Right atrium auricular region (tissue), 2 donors: ENCODE results near the gene PTMS. TPM values are rescaled to one million over a fixed set of nuclear protein-coding genes. Genes with fewer than 3 reads are reported as not detected.

ENCODE experiments used
- DNase-seq: peaks from one replicate; pipeline ENCODE4 v3.0.0-alpha.2; 2019; ENCODE audit warnings: low spot score
- H3K27ac ChIP-seq, 2 donors: fragments of 200-600 bp; sonication (generic); 1 replicate in 1 of 2; 2 replicates in 1 of 2; pipeline ENCODE4 v1.5.1; 2016 to 2019
- H3K27me3 ChIP-seq, 2 donors: fragments of 200-600 bp; sonication (generic); one replicate each; pipeline versions ENCODE4 v1.5.1 to v1.6.0; 2017 to 2019
- H3K36me3 ChIP-seq: fragments of 200-600 bp; sonication (generic); one replicate; pipeline ENCODE4 v1.5.1; 2016
- H3K4me1 ChIP-seq, 2 donors: fragments of 200-600 bp; sonication (generic); one replicate each; pipeline versions ENCODE4 v1.5.1 to v1.6.0; 2017 to 2019
- H3K4me3 ChIP-seq, 2 donors: fragments of 200-600 bp; sonication (generic); 1 replicate in 1 of 2; 2 replicates in 1 of 2; pipeline ENCODE4 v1.5.1; 2017 to 2019; ENCODE audit warnings: mild to moderate bottlenecking in 1 of 2, moderate library complexity in 1 of 2
- H3K9me3 ChIP-seq, 2 donors: fragments of 200-600 bp; sonication (generic); one replicate each; pipeline ENCODE4 v1.5.1; 2019
- total RNA-seq, 2 donors: library from RNA; depleted of rRNA; stranded (reverse); fragments of >200 nt; gene quantifications; one replicate each; pipeline ENCODE4 v1.1.0, GENCODE V29; 2016
- TF ChIP-seq, protein P1 (sequence below), 2 donors: fragments of 200-600 bp; sonication (generic); IDR thresholded peaks; one replicate each; pipeline ENCODE4 v1.5.1; 2019; ENCODE audit warnings: antibody characterized with exemption in 2 of 2

The PTMS gene
- total RNA-seq, 2 donors from 2014 or later = 67.8 to 119 TPM

DNA sequence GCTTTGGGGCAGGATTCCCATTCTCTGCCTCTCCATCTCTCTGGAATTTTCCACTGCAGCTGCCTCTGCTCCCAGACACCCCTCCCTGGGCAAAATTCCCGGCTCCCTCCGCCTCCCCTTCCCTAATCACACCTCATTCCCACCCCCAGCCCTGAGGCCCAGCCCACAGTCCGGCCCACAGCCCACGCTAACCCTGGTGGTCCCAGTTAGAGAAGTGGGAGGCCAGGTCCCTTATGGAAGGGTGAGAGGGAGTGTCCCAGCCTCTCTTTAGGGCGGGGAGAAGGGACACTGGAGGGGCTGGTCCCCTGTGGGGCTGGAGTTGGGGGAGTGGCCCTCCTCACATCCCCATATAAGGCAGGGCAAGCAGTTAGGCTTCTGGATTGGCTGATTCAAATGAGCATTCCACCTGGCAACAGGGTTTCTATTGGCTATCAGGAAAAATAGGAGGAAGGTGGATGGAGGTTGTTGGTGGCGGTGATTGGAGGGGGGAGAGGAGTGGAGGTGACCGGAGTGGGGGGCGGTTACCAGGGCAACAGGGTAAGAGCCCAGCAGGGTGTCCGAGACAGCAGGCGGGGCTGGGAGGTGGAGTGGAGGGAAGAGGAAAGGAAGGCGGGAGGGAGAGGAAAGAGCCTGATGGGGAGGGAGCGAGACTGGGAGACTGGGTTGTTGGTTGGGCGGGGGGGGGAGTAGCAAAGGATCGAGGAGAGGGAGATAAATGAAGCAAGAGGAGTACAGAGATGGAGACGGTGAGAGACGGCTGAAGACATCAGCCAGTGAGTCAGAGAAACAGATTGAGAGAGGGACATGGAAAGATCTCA lies 1.9 kb upstream of the PTMS start:
- Histone ChIP-seq H3K27ac (peak overlapping the region; percentile 80 to 88), H3K4me1 (peaks cover 0 to 43% of the 10 kb centered on the region in 2 donors), H3K4me3 (peak overlapping the region; percentile 13 to 27), H3K27me3 (no peaks in the 10 kb centered on the region), H3K36me3 (no peaks in the 10 kb centered on the region), H3K9me3 (no peaks in the 10 kb centered on the region)
- TF ChIP-seq, protein P1, sequence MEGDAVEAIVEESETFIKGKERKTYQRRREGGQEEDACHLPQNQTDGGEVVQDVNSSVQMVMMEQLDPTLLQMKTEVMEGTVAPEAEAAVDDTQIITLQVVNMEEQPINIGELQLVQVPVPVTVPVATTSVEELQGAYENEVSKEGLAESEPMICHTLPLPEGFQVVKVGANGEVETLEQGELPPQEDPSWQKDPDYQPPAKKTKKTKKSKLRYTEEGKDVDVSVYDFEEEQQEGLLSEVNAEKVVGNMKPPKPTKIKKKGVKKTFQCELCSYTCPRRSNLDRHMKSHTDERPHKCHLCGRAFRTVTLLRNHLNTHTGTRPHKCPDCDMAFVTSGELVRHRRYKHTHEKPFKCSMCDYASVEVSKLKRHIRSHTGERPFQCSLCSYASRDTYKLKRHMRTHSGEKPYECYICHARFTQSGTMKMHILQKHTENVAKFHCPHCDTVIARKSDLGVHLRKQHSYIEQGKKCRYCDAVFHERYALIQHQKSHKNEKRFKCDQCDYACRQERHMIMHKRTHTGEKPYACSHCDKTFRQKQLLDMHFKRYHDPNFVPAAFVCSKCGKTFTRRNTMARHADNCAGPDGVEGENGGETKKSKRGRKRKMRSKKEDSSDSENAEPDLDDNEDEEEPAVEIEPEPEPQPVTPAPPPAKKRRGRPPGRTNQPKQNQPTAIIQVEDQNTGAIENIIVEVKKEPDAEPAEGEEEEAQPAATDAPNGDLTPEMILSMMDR (IDR thresholded peaks at IDR 0.05) = no peak
- peak; percentile 95 for DNase-seq

DNA sequence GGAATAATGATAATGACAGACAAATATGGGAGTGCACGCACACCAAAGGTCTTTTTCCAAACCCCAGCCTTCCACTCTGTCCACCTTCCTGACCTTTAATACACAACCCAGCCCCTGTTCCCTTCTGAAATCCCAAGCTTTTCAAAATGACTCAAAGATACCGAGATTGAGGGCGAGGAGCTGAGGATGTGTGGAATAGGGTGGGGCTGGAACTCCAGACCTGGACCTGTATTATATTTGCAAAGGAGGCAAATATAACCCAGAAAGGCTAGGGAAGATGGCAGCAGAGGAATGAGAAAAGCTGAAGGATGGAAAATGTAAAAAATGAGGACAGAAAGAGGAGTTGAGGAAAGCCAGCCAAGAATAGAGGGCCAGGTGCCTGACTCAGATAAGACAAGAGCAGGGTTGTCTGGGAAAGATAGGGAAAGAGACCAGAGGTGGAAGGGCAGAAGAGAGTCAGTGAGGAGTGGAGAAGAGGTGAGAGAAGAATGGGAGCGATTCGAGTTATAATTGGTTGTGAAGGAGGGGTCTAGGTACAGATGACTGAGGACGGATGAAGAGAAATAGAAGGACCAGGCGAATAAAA lies 1.0 kb upstream of the PTMS start:
- peak overlapping the region; percentile 80 to 88 for H3K27ac ChIP-seq
- no peak for DNase-seq
- H3K36me3 ChIP-seq = peaks cover 6% of the 10 kb centered on the region
- peak overlapping the region; percentile 72 to 80 for H3K4me3 ChIP-seq
- TF ChIP-seq, protein P1 (IDR thresholded peaks at IDR 0.05) = no peak
- no peaks in the 10 kb centered on the region for H3K9me3 ChIP-seq
- no peaks in the 10 kb centered on the region for H3K27me3 ChIP-seq
- H3K4me1 ChIP-seq = peaks cover 0 to 51% of the 10 kb centered on the region in 2 donors

DNA sequence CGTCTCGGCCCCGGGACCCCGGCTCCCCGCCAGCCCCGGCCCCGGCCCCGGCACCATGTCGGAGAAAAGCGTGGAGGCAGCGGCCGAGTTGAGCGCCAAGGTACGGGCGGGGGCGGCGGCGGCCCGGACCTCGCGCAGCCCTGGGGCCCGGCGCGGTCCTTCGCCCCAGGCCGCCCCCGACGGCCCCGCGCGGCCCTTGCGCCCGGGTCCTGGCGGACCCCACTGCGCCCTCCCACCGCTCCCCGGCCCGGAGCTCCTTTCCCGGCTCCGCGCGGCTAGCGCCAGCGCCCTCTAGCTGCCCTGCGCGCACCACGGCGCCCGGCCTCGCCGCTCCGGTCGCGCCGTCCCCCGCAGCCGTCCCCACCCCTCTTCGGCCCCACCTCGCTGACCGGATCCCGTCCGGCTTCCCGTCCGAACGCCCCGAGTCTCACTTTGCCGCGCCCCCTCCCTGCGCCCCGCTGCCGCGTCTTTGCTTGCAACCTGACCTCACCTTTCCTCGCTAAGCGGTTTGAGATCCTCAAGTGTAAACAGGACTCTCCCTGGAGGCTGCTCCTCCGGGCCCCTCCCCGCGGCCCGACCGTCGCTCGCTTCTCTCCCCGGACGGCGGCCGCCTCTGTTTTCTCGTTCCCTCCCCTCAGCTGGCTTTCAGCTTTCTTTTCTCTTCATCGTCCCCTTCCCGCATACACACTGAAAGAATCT lies 637 bp downstream of the PTMS start:
- H3K36me3 ChIP-seq = peaks cover 6% of the 10 kb centered on the region
- no peaks in the 10 kb centered on the region for H3K9me3 ChIP-seq
- peak overlapping the region; percentile 80 to 88 for H3K27ac ChIP-seq
- no peaks in the 10 kb centered on the region for H3K27me3 ChIP-seq
- DNase-seq = peak; percentile 71
- H3K4me1 ChIP-seq = peaks cover 0 to 54% of the 10 kb centered on the region in 2 donors
- TF ChIP-seq, protein P1 (IDR thresholded peaks at IDR 0.05) = peak; percentile 84
- peak overlapping the region; percentile 72 to 80 for H3K4me3 ChIP-seq

GRCh38 chr12:6767353-6768319 lies 1.5 kb downstream of the PTMS start:
- TF ChIP-seq, protein P1 (IDR thresholded peaks at IDR 0.05) = no peak
- H3K4me3 ChIP-seq = peak overlapping the region; percentile 72 to 80
- peaks cover 0 to 63% of the 10 kb centered on the region in 2 donors for H3K4me1 ChIP-seq
- DNase-seq = no peak
- H3K9me3 ChIP-seq = no peaks in the 10 kb centered on the region
- H3K27ac ChIP-seq = peak overlapping the region; percentile 80 to 88
- H3K36me3 ChIP-seq = peaks cover 6% of the 10 kb centered on the region
- H3K27me3 ChIP-seq = no peaks in the 10 kb centered on the region

- Histone ChIP-seq H3K4me3 (peak overlapping the region; percentile 72 to 80), H3K27ac (peak overlapping the region; percentile 4 to 88), H3K36me3 (peaks cover 6% of the 10 kb centered on the region), H3K27me3 (no peaks in the 10 kb centered on the region), H3K4me1 (peaks cover 0 to 65% of the 10 kb centered on the region in 2 donors), H3K9me3 (no peaks in the 10 kb centered on the region)
- TF ChIP-seq, protein P1 (IDR thresholded peaks at IDR 0.05) = no peak
- no peak for DNase-seq
Measured at GRCh38 chr12:6768437-6768914, 2.3 kb downstream of the PTMS start.
